Endodermal cell (in vitro differentiated cells): ENCODE measurements around the gene LNPK. TPM values are rescaled to one million over a fixed set of nuclear protein-coding genes. Genes with fewer than 3 reads are reported as not detected.
"Not testable (repeated sequence)": the region's sequence is repeated elsewhere in the genome, so short reads cannot be mapped to it uniquely, and the experiment has no call there.

ENCODE experiments used
- DNase-seq: peaks from one replicate; pipeline ENCODE4 v3.0.0-alpha.2; 2017
- H3K27ac ChIP-seq: 2 replicates; pipeline ENCODE4 v1.5.1; 2013; ENCODE audit warnings: mild to moderate bottlenecking, low read depth, low read length, moderate library complexity
- H3K27me3 ChIP-seq: 2 replicates; pipeline ENCODE4 v1.6.1; 2013; ENCODE audit warnings: mild to moderate bottlenecking, low read length, moderate library complexity; ENCODE audit not compliant: insufficient read depth, control insufficient read depth, poor library complexity, severe bottlenecking
- H3K36me3 ChIP-seq: 2 replicates; pipeline ENCODE4 v1.7.0; 2013; ENCODE audit warnings: mild to moderate bottlenecking, low read length, moderate library complexity; ENCODE audit not compliant: control insufficient read depth, insufficient read depth
- H3K4me1 ChIP-seq: one replicate; pipeline ENCODE4 v1.7.0; 2013; ENCODE audit warnings: low read length; ENCODE audit not compliant: control insufficient read depth, insufficient read depth
- H3K4me3 ChIP-seq: 2 replicates; pipeline ENCODE4 v1.5.1; 2013; ENCODE audit warnings: mild to moderate bottlenecking, low read length, moderate library complexity
- H3K9ac ChIP-seq: 2 replicates; pipeline ENCODE4 v1.6.1; 2013; ENCODE audit warnings: mild to moderate bottlenecking, low read length, moderate library complexity; ENCODE audit not compliant: poor library complexity, severe bottlenecking; ENCODE audit errors: extremely low read depth
- H3K9me3 ChIP-seq: 2 replicates; pipeline ENCODE4 v1.6.1; 2013; ENCODE audit warnings: mild to moderate bottlenecking, low read length, moderate library complexity; ENCODE audit not compliant: control insufficient read depth
- H3K27ac Mint-ChIP-seq: 2 replicates; pipeline ENCODE4 v1.8.0; 2020; ENCODE audit warnings: mixed read lengths
- H3K27me3 Mint-ChIP-seq: 2 replicates; pipeline ENCODE4 v1.8.0; 2021; ENCODE audit warnings: mild to moderate bottlenecking, mixed read lengths; ENCODE audit not compliant: insufficient read depth
- H3K36me3 Mint-ChIP-seq: 2 replicates; pipeline ENCODE4 v1.8.0; 2020; ENCODE audit warnings: low read depth, mixed read lengths
- H3K4me1 Mint-ChIP-seq: 2 replicates; pipeline ENCODE4 v1.8.0; 2020; ENCODE audit warnings: mixed read lengths
- H3K4me3 Mint-ChIP-seq: 2 replicates; pipeline ENCODE4 v1.8.0; 2020; ENCODE audit warnings: mild to moderate bottlenecking, moderate library complexity, mixed read lengths
- H3K9me3 Mint-ChIP-seq: 2 replicates; pipeline ENCODE4 v1.8.0; 2020; ENCODE audit warnings: mild to moderate bottlenecking, mixed read lengths
- WGBS, 2 experiments: methylation state at CpG; one replicate each; pipeline versions ENCODE4 v1.1.5 to v1.1.7; 2013; ENCODE audit warnings: missing lambda C conversion rate in 2 of 2, mixed read lengths in 1 of 2; ENCODE audit not compliant: insufficient coverage in 1 of 2, insufficient read length in 1 of 2; 5-methylcytosine and 5-hydroxymethylcytosine counted together
- total RNA-seq, 2 donors: library from RNA; stranded (reverse); fragmentation: NEBNext Ultra II Directional in 1 of 2; extraction: Animal tissue kit (Norgen Biotek cat#: 25700) in 1 of 2; gene quantifications; 2 replicates in 1 of 2; 3 replicates in 1 of 2; pipeline ENCODE4 v1.2.1, GENCODE V29; 2021
- TF ChIP-seq, protein P1 (sequence below): fragments of 200-600 bp; sonication (generic); conservative IDR thresholded peaks from 2 replicates; pipeline ENCODE4 v1.5.0; 2021; ENCODE audit warnings: antibody characterized with exemption, mild to moderate bottlenecking

LNPK gene
- total RNA-seq, 2 donors from 2014 or later = 15.0 to 20.2 TPM

GRCh38 chr2:175903384-175903936 lies 98.6 kb downstream of the LNPK start:
- H3K4me1 Mint-ChIP-seq = no peaks in the 10 kb centered on the region

GRCh38 chr2:175895957-175896356 lies 106.1 kb downstream of the LNPK start:
- H3K4me3 ChIP-seq, H3K9me3 ChIP-seq, H3K27me3 Mint-ChIP-seq, DNase-seq, H3K9ac ChIP-seq, H3K36me3 Mint-ChIP-seq, H3K4me3 Mint-ChIP-seq, H3K27ac ChIP-seq, H3K27me3 ChIP-seq, H3K9me3 Mint-ChIP-seq, H3K4me1 Mint-ChIP-seq, H3K36me3 ChIP-seq, H3K4me1 ChIP-seq, H3K27ac Mint-ChIP-seq: not testable (repeated sequence)
- WGBS, 2 experiments = no CpG with 5 or more reads among the region's 1 CpG

More at GRCh38 chr2:175903384-175903936, 98.6 kb downstream of the LNPK start:
- no peaks in the 10 kb centered on the region for H3K4me1 ChIP-seq
- TF ChIP-seq, protein P1, sequence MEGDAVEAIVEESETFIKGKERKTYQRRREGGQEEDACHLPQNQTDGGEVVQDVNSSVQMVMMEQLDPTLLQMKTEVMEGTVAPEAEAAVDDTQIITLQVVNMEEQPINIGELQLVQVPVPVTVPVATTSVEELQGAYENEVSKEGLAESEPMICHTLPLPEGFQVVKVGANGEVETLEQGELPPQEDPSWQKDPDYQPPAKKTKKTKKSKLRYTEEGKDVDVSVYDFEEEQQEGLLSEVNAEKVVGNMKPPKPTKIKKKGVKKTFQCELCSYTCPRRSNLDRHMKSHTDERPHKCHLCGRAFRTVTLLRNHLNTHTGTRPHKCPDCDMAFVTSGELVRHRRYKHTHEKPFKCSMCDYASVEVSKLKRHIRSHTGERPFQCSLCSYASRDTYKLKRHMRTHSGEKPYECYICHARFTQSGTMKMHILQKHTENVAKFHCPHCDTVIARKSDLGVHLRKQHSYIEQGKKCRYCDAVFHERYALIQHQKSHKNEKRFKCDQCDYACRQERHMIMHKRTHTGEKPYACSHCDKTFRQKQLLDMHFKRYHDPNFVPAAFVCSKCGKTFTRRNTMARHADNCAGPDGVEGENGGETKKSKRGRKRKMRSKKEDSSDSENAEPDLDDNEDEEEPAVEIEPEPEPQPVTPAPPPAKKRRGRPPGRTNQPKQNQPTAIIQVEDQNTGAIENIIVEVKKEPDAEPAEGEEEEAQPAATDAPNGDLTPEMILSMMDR = no peak
- no peak overlapping the region for H3K27ac ChIP-seq
- no peak overlapping the region for H3K9ac ChIP-seq
- Mint-ChIP-seq H3K27me3 (no peaks in the 10 kb centered on the region), H3K9me3 (no peaks in the 10 kb centered on the region), H3K27ac (no peak overlapping the region), H3K4me3 (no peak overlapping the region), H3K36me3 (no peaks in the 10 kb centered on the region)
- H3K9me3 ChIP-seq = no peaks in the 10 kb centered on the region
- no peak for DNase-seq
- no peak overlapping the region for H3K4me3 ChIP-seq
- WGBS, 2 experiments = no CpG with 5 or more reads among the region's 1 CpG
- H3K27me3 ChIP-seq = peaks cover 5% of the 10 kb centered on the region
- H3K36me3 ChIP-seq = no peaks in the 10 kb centered on the region

DNA sequence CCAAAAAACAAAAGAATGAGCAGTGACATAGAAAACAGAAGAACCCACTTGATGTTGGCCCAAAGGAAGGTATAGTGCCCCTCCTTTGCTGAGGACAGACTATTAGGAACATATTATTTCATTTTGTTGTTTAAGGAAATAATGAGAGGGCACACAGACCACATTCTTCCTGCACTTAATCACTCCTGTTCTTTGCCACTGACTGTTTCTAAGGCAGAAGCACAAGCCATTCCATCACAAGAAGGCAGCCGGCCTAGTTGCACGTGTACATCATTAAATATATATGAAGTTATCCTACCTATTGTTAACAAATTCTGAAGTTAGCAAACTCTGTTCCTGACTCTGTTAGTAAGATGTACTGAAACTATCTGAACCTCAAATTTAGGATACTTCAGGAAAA lies 110.0 kb downstream of the LNPK start:
- Histone ChIP-seq H3K9me3 (no peaks in the 10 kb centered on the region), H3K36me3 (no peaks in the 10 kb centered on the region), H3K9ac (no peak overlapping the region), H3K27ac (no peak overlapping the region), H3K4me1 (no peaks in the 10 kb centered on the region), H3K27me3 (no peaks in the 10 kb centered on the region), H3K4me3 (no peak overlapping the region)
- TF ChIP-seq, protein P1 = no peak
- Mint-ChIP-seq H3K9me3 (peaks cover 4% of the 10 kb centered on the region), H3K4me3 (no peak overlapping the region), H3K4me1 (no peaks in the 10 kb centered on the region), H3K36me3 (no peaks in the 10 kb centered on the region), H3K27me3 (peaks cover 5% of the 10 kb centered on the region), H3K27ac (no peak overlapping the region)
- DNase-seq = no peak
- WGBS, 2 experiments = 100% methylated on average over 2 of the region's 2 CpGs; no CpG with 5 or more reads in 1 of the 2 experiments
